Effector memory CD8-positive, alpha-beta T cell (primary cell): ENCODE data around the gene IP6K1.
"Not testable (repeated sequence)": the region's sequence is repeated elsewhere in the genome, so short reads cannot be mapped to it uniquely, and the experiment has no call there.

Source experiments
- ATAC-seq: fragments of 150-1000 bp; cut with Tn5 transposase; replicated peaks from 2 replicates; pipeline ENCODE4 v1.10.0; 2021; ENCODE audit warnings: mild to moderate bottlenecking, moderate library complexity
- DNase-seq, 3 experiments: peaks; one replicate each; pipeline ENCODE4 v3.0.0; 2021
- H3K27ac Mint-ChIP-seq, 2 donors: one replicate each; pipeline ENCODE4 v1.8.0; 2022; ENCODE audit warnings: mild to moderate bottlenecking in 2 of 2, mixed read lengths in 2 of 2, moderate library complexity in 2 of 2
- H3K27me3 Mint-ChIP-seq, 2 donors: one replicate each; pipeline ENCODE4 v1.8.0; 2022; ENCODE audit warnings: mixed read lengths in 2 of 2
- H3K36me3 Mint-ChIP-seq: one replicate; pipeline ENCODE4 v1.8.0; 2022; ENCODE audit warnings: mild to moderate bottlenecking, moderate library complexity, mixed read lengths; ENCODE audit not compliant: insufficient read depth
- H3K4me1 Mint-ChIP-seq, 2 donors: one replicate each; pipeline ENCODE4 v1.8.0; 2022; ENCODE audit warnings: low read depth in 2 of 2, mixed read lengths in 2 of 2
- H3K4me3 Mint-ChIP-seq, 2 donors: one replicate each; pipeline ENCODE4 v1.8.0; 2022; ENCODE audit warnings: mild to moderate bottlenecking in 2 of 2, mixed read lengths in 2 of 2, moderate library complexity in 2 of 2
- H3K9me3 Mint-ChIP-seq, 2 donors: one replicate each; pipeline ENCODE4 v1.8.0; 2022; ENCODE audit warnings: mixed read lengths in 2 of 2

IP6K1 gene

DNA sequence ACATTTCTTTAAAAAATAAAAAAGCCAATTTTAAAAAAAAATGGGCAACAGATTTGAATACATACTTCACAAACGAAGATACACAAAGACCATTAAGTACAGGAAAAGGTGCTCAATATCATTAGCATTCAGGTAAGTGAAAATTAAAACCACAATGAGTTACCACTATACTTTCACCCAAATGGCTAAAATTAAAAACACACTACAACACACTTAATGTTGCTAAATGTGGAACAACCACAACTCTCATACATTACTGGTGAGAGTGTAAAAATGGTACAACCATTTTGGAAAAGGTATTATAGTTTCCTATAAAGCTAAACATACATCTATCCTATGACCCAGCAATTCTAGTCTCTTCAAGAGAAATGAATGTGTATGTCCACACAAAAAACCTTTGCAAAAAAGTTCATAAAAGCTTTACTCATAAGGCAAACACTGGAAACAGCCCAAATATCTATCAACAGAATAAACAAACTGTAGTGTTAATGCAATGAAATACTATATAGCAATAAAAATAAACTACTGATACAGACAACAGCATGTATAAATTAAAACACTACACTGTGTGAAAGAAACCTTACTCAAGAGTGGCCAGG, 14.9 kb downstream of the IP6K1 start:
- H3K27ac Mint-ChIP-seq = no peak overlapping the region
- H3K9me3 Mint-ChIP-seq = no peaks in the 10 kb centered on the region
- H3K27me3 Mint-ChIP-seq = no peaks in the 10 kb centered on the region
- peaks cover 7 to 25% of the 10 kb centered on the region in 2 donors for H3K4me1 Mint-ChIP-seq
- H3K4me3 Mint-ChIP-seq = no peak overlapping the region
- ATAC-seq (no peak), DNase-seq (no peak)
- H3K36me3 Mint-ChIP-seq = peaks cover 10% of the 10 kb centered on the region

- peaks cover 5 to 27% of the 10 kb centered on the region in 2 donors for H3K4me1 Mint-ChIP-seq
- peak overlapping the region in 1 of 2 donors; percentile 8 for H3K27ac Mint-ChIP-seq
- no peak for DNase-seq
- no peaks in the 10 kb centered on the region for H3K27me3 Mint-ChIP-seq
- H3K9me3 Mint-ChIP-seq = no peaks in the 10 kb centered on the region
- no peak overlapping the region for H3K4me3 Mint-ChIP-seq
- peaks cover 2% of the 10 kb centered on the region for H3K36me3 Mint-ChIP-seq
- no peak for ATAC-seq
Measured at GRCh38 chr3:49769926-49770325, 16.4 kb downstream of the IP6K1 start.

- H3K27me3 Mint-ChIP-seq = no peaks in the 10 kb centered on the region
- DNase-seq = no peak
- H3K9me3 Mint-ChIP-seq = no peaks in the 10 kb centered on the region
- ATAC-seq = no peak
- no peak overlapping the region for H3K4me3 Mint-ChIP-seq
- peaks cover 7 to 28% of the 10 kb centered on the region in 2 donors for H3K4me1 Mint-ChIP-seq
- H3K36me3 Mint-ChIP-seq = peaks cover 2% of the 10 kb centered on the region
- H3K27ac Mint-ChIP-seq = peak overlapping the region in 1 of 2 donors; percentile 8
Measured at GRCh38 chr3:49769286-49769915, 16.9 kb downstream of the IP6K1 start.

- H3K27ac Mint-ChIP-seq = no peak overlapping the region
- ATAC-seq = no peak
- H3K4me1 Mint-ChIP-seq = peaks cover 8 to 21% of the 10 kb centered on the region in 2 donors
- no peaks in the 10 kb centered on the region for H3K9me3 Mint-ChIP-seq
- no peak overlapping the region for H3K4me3 Mint-ChIP-seq
- peaks cover 9% of the 10 kb centered on the region for H3K36me3 Mint-ChIP-seq
- H3K27me3 Mint-ChIP-seq = no peaks in the 10 kb centered on the region
- no peak for DNase-seq
Measured at GRCh38 chr3:49763981-49764380, 22.4 kb downstream of the IP6K1 start.

GRCh38 chr3:49761661-49762060, 24.7 kb downstream of the IP6K1 start:
- DNase-seq = no peak
- Mint-ChIP-seq H3K27me3 (no peaks in the 10 kb centered on the region), H3K9me3 (no peaks in the 10 kb centered on the region), H3K36me3 (peaks cover 9% of the 10 kb centered on the region), H3K4me1 (peaks cover 14 to 36% of the 10 kb centered on the region in 2 donors), H3K27ac (no peak overlapping the region), H3K4me3 (no peak overlapping the region)
- ATAC-seq = no peak

GRCh38 chr3:49759226-49759625, 27.1 kb downstream of the IP6K1 start:
- no peak overlapping the region for H3K4me3 Mint-ChIP-seq
- H3K9me3 Mint-ChIP-seq = no peaks in the 10 kb centered on the region
- DNase-seq (no peak), ATAC-seq (no peak)
- H3K27me3 Mint-ChIP-seq = no peaks in the 10 kb centered on the region
- peaks cover 20 to 47% of the 10 kb centered on the region in 2 donors for H3K4me1 Mint-ChIP-seq
- peak overlapping the region in 1 of 2 donors; percentile 44 for H3K27ac Mint-ChIP-seq
- peaks cover 9% of the 10 kb centered on the region for H3K36me3 Mint-ChIP-seq

DNA sequence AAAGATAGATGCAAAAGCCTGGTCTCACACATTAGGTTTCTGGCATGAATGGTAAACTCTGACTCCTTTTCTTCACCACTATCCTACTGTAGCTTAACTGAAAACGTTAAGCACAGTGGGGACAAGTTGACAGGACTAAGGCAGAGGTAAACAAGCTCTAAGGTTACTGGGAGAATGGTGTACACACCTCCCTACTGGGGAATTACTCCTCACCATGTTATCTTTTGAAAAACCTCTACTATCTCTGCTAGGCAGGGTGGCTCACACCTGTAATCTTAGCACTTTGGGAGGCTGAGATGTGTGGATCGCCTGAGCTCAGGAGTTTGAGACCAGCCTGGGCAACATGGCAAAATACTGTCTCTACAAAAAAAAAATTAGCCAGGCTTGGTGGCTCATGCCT, 29.1 kb downstream of the IP6K1 start:
- H3K4me3 Mint-ChIP-seq = no peak overlapping the region
- H3K27me3 Mint-ChIP-seq = no peaks in the 10 kb centered on the region
- peak overlapping the region in 1 of 2 donors; percentile 4 for H3K27ac Mint-ChIP-seq
- DNase-seq (no peak), ATAC-seq (no peak)
- peaks cover 24 to 54% of the 10 kb centered on the region in 2 donors for H3K4me1 Mint-ChIP-seq
- no peaks in the 10 kb centered on the region for H3K36me3 Mint-ChIP-seq
- no peaks in the 10 kb centered on the region for H3K9me3 Mint-ChIP-seq

DNA sequence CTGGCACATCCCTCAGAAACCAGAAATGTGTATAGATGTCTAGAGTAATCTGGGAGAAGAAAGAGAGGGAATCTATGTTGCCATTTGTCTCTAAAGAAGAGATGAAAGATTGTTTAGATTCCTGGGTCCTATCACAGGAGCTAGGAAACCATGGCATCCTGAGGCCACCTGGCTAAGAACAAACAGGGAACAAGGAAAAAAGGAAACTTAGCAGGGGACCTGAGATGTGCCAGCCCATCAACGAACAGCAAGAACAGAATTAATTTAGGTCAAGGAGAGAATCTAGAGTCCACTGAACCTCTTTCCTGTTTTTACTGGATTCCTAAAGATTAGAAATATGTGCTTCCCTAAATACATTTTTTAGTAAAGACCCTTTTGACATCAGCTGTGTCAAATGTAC, 30.3 kb downstream of the IP6K1 start:
- Mint-ChIP-seq H3K27ac (peak overlapping the region in 1 of 2 donors; percentile 49), H3K4me3 (no peak overlapping the region), H3K27me3 (no peaks in the 10 kb centered on the region), H3K9me3 (no peaks in the 10 kb centered on the region), H3K4me1 (peaks cover 24 to 54% of the 10 kb centered on the region in 2 donors), H3K36me3 (peaks cover 3% of the 10 kb centered on the region)
- DNase-seq = no peak
- no peak for ATAC-seq

DNA sequence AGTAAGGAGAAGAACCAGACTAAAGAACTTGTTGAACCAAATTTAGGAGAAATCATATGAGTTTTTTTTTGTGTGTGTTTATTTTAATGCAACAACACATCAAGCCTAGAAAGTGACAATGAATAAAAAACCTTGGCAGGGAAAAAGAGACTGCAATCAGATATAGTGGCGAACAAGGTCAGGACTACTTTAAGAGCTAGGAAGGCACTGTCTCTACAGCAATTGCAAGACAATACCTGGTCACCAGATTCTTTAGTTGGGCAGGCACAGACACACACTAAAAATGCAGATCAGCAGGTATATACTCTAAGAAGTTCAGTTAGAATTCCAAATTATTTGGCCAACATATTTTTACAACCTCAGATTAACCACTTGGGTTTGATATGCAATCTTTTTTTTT, 31.8 kb downstream of the IP6K1 start:
- H3K4me1 Mint-ChIP-seq = peaks cover 22 to 55% of the 10 kb centered on the region in 2 donors
- no peak overlapping the region for H3K4me3 Mint-ChIP-seq
- DNase-seq (no peak), ATAC-seq (no peak)
- H3K27me3 Mint-ChIP-seq = no peaks in the 10 kb centered on the region
- H3K9me3 Mint-ChIP-seq = no peaks in the 10 kb centered on the region
- H3K36me3 Mint-ChIP-seq = peaks cover 3% of the 10 kb centered on the region
- H3K27ac Mint-ChIP-seq = peak overlapping the region in 1 of 2 donors; percentile 52

- ATAC-seq (no peak), DNase-seq (no peak)
- Mint-ChIP-seq H3K4me3 (no peak overlapping the region), H3K27ac (no peak overlapping the region), H3K4me1 (peaks cover 15 to 41% of the 10 kb centered on the region in 2 donors), H3K27me3 (no peaks in the 10 kb centered on the region), H3K9me3 (no peaks in the 10 kb centered on the region), H3K36me3 (peaks cover 7% of the 10 kb centered on the region)
Measured at GRCh38 chr3:49751501-49751900, 34.8 kb downstream of the IP6K1 start.

DNA sequence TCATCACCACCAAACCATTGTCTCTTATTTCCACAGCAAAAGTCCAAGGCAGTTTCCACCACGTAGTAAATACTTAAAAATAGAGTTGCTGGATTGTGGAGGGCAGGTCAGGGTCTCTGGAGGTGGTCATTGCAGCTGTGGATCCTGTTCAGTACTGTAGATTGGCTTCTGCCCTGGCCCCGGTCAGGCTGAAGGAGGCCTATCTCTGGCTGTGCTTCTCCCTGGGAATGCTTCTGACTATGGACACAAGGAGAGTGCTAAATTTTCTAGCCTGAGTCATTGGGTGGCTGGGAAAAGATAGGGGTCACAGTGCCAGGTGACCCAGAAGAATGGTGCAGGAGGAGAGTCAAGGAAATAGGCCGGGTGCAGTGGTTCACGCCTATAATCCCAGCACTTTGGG, 36.3 kb downstream of the IP6K1 start:
- ATAC-seq (no peak), DNase-seq (no peak)
- no peak overlapping the region for H3K4me3 Mint-ChIP-seq
- H3K36me3 Mint-ChIP-seq = peaks cover 12% of the 10 kb centered on the region
- H3K9me3 Mint-ChIP-seq = no peaks in the 10 kb centered on the region
- H3K27me3 Mint-ChIP-seq = no peaks in the 10 kb centered on the region
- peak overlapping the region in 1 of 2 donors; percentile 55 for H3K27ac Mint-ChIP-seq
- H3K4me1 Mint-ChIP-seq = peaks cover 8 to 29% of the 10 kb centered on the region in 2 donors

- not testable (repeated sequence) for H3K9me3 Mint-ChIP-seq, ATAC-seq, DNase-seq, H3K4me3 Mint-ChIP-seq, H3K27me3 Mint-ChIP-seq
- peak overlapping the region in 1 of 2 donors; percentile 55 for H3K27ac Mint-ChIP-seq
- H3K36me3 Mint-ChIP-seq = peaks cover 23% of the 10 kb centered on the region
- peaks cover 11 to 26% of the 10 kb centered on the region in 2 donors for H3K4me1 Mint-ChIP-seq
Measured at GRCh38 chr3:49748874-49749273, 37.5 kb downstream of the IP6K1 start.

- Mint-ChIP-seq H3K9me3 (no peaks in the 10 kb centered on the region), H3K4me3 (no peak overlapping the region), H3K27me3 (no peaks in the 10 kb centered on the region), H3K27ac (peak overlapping the region in 1 of 2 donors; percentile 62), H3K4me1 (peaks cover 9 to 20% of the 10 kb centered on the region in 2 donors), H3K36me3 (peaks cover 29% of the 10 kb centered on the region)
- ATAC-seq = no peak
- no peak for DNase-seq
Measured at GRCh38 chr3:49747792-49748480, 38.4 kb downstream of the IP6K1 start.

- Mint-ChIP-seq H3K9me3 (no peaks in the 10 kb centered on the region), H3K4me3 (no peak overlapping the region), H3K27me3 (no peaks in the 10 kb centered on the region), H3K36me3 (peaks cover 28% of the 10 kb centered on the region), H3K27ac (no peak overlapping the region), H3K4me1 (peaks cover 8 to 18% of the 10 kb centered on the region in 2 donors)
- no peak for ATAC-seq
- no peak for DNase-seq
Measured at GRCh38 chr3:49745986-49746385, 40.4 kb downstream of the IP6K1 start.
